Brain microvascular endothelial cell (primary cell): ENCODE measurements around the gene HMCN2.

Experiments used
- DNase-seq: peaks from one replicate; pipeline ENCODE4 v3.0.0-alpha.2; 2020
- H3K27ac ChIP-seq: fragments of 250-450 bp; sonication (Bioruptor Pico); 2 replicates; pipeline ENCODE4 v1.5.1; 2020; ENCODE audit warnings: mild to moderate bottlenecking, moderate library complexity
- H3K27me3 ChIP-seq: fragments of 250-450 bp; sonication (Bioruptor Pico); replicated peaks from 2 replicates; pipeline ENCODE4 v1.5.1; 2020; ENCODE audit warnings: mild to moderate bottlenecking
- H3K36me3 ChIP-seq: fragments of 250-450 bp; sonication (Bioruptor Pico); replicated peaks from 2 replicates; pipeline ENCODE4 v1.5.1; 2020; ENCODE audit warnings: mild to moderate bottlenecking
- H3K4me3 ChIP-seq: 2 replicates; pipeline ENCODE4 v1.5.1; 2011; ENCODE audit warnings: low read depth, mild to moderate bottlenecking, control low read depth, low read length, moderate library complexity
- CTCF ChIP-seq: IDR thresholded peaks from 2 replicates; pipeline ENCODE4 v1.5.1; 2011; ENCODE audit warnings: low read depth, mild to moderate bottlenecking, moderate library complexity, low read length, control low read depth, inconsistent platforms; ENCODE audit errors: missing control alignments
- in situ Hi-C: cut with HindIII; loops from 2 replicates; pipeline ENCODE4 v1.10.0; 2017; ENCODE audit warnings: low sequenced_read_pairs, low pct_ligation_motif_present

Gene HMCN2

GRCh38 chr9:130418776-130419175 is 153.2 kb downstream of the HMCN2 start:
- Histone ChIP-seq H3K4me3 (no peak overlapping the region), H3K27ac (no peak overlapping the region), H3K36me3 (no peaks in the 10 kb centered on the region), H3K27me3 (no peaks in the 10 kb centered on the region)
- DNase-seq = no peak
- TF ChIP-seq CTCF = no peak
- in situ Hi-C loops = no loop called here

- H3K27ac ChIP-seq = no peak overlapping the region
- DNase-seq = no peak
- in situ Hi-C loops = no loop called here
- no peaks in the 10 kb centered on the region for H3K36me3 ChIP-seq
- no peak for TF ChIP-seq CTCF
- no peaks in the 10 kb centered on the region for H3K27me3 ChIP-seq
- H3K4me3 ChIP-seq = no peak overlapping the region
These were observed 154.0 kb downstream of the HMCN2 start for GRCh38 chr9:130419521-130420035.

- no peak overlapping the region for H3K4me3 ChIP-seq
- in situ Hi-C loops = no loop called here
- H3K36me3 ChIP-seq = no peaks in the 10 kb centered on the region
- TF ChIP-seq CTCF = no peak
- DNase-seq = no peak
- H3K27me3 ChIP-seq = no peaks in the 10 kb centered on the region
- no peak overlapping the region for H3K27ac ChIP-seq
These were observed 155.7 kb downstream of the HMCN2 start for GRCh38 chr9:130421154-130421801.

- H3K4me3 ChIP-seq = no peak overlapping the region
- no peaks in the 10 kb centered on the region for H3K27me3 ChIP-seq
- H3K27ac ChIP-seq = no peak overlapping the region
- in situ Hi-C loops = no loop called here
- no peaks in the 10 kb centered on the region for H3K36me3 ChIP-seq
- DNase-seq = peak; percentile 81
- no peak for TF ChIP-seq CTCF
These were observed 156.3 kb downstream of the HMCN2 start for GRCh38 chr9:130421802-130422276.

GRCh38 chr9:130422546-130422945 is 157.0 kb downstream of the HMCN2 start:
- no peak overlapping the region for H3K27ac ChIP-seq
- no peak for TF ChIP-seq CTCF
- no peak overlapping the region for H3K4me3 ChIP-seq
- in situ Hi-C loops = no loop called here
- H3K36me3 ChIP-seq = no peaks in the 10 kb centered on the region
- no peak for DNase-seq
- no peaks in the 10 kb centered on the region for H3K27me3 ChIP-seq

- DNase-seq = no peak
- Histone ChIP-seq H3K36me3 (no peaks in the 10 kb centered on the region), H3K27ac (no peak overlapping the region), H3K4me3 (no peak overlapping the region), H3K27me3 (no peaks in the 10 kb centered on the region)
- no peak for TF ChIP-seq CTCF
- in situ Hi-C loops = no loop called here
These were observed 157.7 kb downstream of the HMCN2 start for GRCh38 chr9:130423272-130423671.
